Stimulated activated CD4-positive, alpha-beta T cell treated with anti-CD3 and anti-CD28 coated beads, Interleukin-2, amount 100 ng/mL, for 4 hours (primary cell): ENCODE results near the gene ATRN.

Experiments
- DNase-seq: peaks from one replicate; pipeline ENCODE4 v3.0.0-alpha.2; 2020; ENCODE audit warnings: low read depth

ATRN gene

GRCh38 chr20:3628502-3629314 is 157.9 kb downstream of the ATRN start:
- no peak for DNase-seq

DNA sequence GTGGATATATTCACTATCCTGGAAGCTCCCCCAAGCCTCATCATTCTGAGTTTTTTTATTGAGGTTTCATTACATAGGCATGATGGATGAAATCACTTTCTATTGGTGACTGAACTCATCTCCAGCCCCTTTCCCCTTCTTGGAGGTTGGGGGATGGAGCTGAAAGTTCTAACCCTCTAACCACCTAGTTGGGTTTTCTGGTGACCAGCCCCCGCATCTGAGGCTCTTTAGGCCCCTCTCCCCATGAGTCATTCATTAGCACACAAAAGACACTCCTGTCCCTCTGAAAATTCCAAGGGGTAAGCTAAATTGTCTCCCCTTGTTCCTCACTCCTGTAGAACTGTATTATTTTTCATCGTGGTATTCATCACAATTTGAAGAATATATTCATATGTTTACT is 159.1 kb downstream of the ATRN start:
- DNase-seq = no peak

- no peak for DNase-seq
Measured at GRCh38 chr20:3630429-3630828, 159.6 kb downstream of the ATRN start.

DNA sequence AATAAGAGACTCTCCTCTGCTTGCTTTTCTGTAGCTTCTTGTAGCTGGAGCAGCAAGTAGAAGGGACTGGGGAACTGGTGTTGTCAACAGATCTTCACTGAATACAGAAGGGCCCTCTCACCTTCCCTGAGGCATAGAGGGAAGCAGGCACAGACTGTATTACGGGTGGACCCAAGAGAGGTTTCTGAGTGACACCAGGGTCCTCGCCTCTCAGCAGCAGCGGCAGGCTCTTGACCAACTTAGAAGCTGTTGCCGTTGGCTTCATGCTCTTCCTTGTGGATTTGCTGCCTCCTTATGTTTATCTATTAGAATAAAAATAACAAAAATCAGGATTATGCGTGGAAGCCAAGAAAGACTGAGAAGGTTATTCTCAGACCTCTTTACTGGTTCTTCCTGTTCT is 160.7 kb downstream of the ATRN start:
- DNase-seq = no peak

- DNase-seq = no peak
Measured at GRCh38 chr20:3632311-3633004, 161.6 kb downstream of the ATRN start.

- no peak for DNase-seq
Measured at GRCh38 chr20:3633913-3634478, 163.2 kb downstream of the ATRN start.

- DNase-seq = no peak
Measured at GRCh38 chr20:3635346-3635745, 164.5 kb downstream of the ATRN start.

DNA sequence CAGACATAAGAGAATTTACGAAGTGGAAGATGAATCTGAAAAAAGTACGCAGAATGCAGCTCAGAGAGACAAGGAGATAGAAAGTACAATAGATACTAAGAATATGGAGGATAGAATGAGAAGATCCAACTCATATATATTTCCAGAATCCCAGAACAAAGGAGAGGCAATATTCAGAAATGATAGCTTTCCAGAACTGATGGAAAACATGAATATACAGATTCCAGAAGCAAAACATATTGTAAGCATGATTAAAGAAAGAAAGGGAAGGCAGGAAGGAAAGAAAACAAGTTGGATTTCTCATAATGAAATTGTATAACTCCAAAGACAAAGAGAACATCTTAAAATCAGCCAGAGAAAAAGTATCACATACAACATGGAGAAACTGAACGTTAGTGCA is 169.4 kb downstream of the ATRN start:
- DNase-seq = no peak

DNA sequence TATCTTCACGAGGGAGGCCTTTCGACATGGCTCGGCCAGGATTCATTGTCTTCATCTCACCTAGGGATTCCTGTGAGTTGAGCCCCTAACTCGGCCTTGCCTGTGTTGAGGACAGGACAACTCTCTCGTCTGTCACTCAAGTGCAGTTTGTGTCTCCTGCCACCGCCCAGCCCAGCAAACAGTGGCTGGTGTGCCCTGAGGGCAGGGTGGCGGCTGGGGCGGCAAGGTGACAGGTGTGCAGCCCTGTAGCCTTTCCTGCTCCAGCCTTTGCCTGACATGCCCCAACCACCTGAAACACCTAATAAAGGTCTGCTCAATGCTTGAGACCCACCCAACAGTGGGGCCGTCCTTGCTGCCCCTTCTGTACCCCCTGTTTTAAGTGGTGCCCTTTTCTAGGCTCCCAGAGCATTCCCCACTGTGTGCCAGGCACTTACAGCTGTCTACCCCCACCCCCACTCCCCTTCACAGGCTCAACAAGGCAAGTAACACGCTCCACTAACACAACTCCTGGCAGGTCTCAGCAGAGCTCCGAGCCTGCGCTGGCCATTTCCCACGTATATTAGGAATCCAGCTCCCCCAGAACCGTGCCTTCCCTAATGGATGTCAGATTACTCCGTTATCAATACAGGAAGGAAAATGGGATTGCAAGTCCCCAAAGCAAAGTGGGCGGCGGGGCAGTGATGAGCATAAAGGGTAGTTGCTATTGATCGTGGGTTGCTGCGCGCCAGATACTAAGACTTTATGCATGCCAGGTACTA is 174.7 kb downstream of the ATRN start:
- DNase-seq = no peak

DNA sequence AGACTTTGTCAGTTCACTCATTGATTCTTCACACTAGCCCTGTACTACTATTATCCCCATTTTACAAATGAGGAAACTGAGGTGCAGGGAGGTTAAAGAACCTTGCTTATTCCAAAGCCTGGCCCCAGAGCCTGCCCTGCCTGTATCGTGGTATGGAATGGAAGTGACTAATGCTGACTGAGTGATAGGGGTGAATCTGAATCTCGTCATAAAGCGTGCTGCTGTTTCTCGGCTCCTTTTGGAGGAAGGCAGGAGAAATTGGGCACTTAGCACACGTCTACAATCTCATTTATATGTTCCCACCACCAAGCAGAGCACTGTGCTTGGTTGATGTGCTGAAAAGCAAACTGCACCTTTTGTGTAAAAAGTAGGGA is 175.2 kb downstream of the ATRN start:
- DNase-seq = no peak

DNA sequence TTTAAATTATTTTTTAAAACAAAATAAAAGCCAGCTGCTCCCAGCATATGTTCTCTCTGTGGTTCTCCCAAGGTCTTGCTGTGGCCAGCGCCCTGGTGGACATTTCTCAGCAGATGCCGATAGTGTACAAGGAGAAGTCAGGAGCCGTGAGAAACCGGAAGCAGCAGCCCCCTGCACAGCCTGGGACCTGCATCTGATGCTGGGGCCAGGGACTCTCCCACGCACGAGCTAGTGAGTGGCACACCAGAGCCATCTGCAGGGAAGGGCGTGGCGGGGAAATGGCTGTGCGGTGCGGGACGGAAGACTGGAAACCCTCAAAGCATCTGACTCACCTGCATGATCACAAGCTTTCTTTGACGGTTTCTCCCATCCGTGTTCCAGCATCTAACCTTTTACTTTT is 175.8 kb downstream of the ATRN start:
- DNase-seq = no peak

GRCh38 chr20:3647473-3647872 is 176.7 kb downstream of the ATRN start:
- no peak for DNase-seq

GRCh38 chr20:3648951-3649350 is 178.1 kb downstream of the ATRN start:
- DNase-seq = no peak

GRCh38 chr20:3651204-3651962 is 180.6 kb downstream of the ATRN start:
- no peak for DNase-seq

- no peak for DNase-seq
Measured at GRCh38 chr20:3652221-3652620, 181.4 kb downstream of the ATRN start.

DNA sequence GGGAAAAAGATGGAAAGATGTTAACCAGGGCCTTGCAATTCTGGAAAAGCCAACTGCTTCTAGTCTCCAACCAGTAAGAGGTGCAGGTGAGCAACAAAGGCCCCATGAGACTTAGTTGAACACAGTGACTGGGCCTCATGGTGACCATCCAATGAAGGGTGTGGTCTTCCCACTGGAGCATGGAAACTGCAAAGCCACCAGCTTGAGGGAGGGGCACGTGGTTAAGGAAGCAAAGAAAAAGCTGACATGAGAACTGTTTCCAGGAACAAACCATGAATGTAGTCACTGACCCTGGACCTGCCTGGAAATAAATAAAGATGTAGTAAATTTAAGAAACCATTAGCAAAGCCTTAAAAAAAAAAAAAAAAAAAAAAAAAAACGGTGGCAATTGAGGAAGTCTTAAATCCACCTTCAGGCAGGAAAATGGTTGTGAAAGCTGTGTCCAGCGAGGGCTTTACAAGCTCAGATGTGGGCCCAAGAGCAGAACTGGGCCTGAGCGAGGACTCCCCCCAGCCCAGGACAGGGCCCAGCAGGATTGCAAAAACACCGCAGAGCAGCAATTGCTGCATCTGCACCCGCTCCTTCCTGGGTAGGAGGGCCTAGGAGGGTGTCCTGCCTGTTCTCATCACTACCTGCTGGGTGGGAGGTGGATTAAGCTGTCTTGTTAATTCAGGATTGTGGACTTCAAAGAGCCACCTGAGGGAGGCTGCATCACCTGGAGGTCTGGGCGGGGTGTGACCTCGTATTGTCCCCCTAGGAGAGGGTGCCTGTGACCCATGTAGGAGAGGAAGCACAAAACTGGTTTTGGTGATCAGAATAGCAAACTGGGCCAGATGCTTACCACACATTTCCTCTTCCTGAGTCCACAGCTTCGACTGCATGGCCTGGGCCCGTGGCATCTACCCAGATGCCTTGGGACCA is 182.1 kb downstream of the ATRN start:
- no peak for DNase-seq

GRCh38 chr20:3653921-3654320 is 183.1 kb downstream of the ATRN start:
- no peak for DNase-seq

DNA sequence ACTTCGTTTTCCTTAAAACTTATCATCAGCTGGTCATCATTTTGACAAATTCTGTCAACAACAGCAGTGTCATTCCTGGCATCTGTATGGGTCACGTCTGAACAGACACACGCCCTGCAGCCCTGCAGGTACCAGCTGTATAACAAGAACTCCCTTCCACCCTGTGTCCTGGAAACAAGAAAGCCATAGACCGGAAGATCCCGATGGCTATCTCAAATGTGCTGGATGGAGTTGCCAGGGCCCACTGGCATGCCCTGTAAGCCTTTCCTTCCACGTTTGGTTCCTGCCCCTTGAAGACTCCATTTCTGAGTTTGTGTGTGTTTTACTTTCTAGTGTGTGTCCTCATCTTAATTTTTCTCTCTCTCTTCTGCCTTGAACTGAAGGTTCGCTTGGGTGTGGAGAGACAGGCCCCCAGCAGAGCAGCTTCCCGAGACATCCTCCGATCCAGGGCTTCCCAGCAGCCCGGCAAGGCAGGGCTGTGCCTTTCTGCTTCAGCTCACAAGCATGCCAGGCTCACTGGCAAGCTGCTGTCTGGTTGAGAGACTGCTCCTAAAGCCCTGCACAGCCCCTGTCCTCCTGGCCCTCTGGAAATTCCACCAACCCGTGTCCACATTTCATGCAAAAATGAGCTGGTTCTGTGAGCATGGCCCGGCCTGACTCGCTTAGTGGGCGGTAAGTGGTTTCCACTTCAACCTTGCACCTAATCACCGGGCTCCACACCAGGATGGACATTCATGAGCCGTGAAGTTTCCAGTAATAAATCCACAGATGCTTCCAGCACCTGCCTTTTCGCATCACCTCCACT is 183.7 kb downstream of the ATRN start:
- no peak for DNase-seq

- no peak for DNase-seq
Measured at GRCh38 chr20:3655131-3655405, 184.2 kb downstream of the ATRN start.

DNA sequence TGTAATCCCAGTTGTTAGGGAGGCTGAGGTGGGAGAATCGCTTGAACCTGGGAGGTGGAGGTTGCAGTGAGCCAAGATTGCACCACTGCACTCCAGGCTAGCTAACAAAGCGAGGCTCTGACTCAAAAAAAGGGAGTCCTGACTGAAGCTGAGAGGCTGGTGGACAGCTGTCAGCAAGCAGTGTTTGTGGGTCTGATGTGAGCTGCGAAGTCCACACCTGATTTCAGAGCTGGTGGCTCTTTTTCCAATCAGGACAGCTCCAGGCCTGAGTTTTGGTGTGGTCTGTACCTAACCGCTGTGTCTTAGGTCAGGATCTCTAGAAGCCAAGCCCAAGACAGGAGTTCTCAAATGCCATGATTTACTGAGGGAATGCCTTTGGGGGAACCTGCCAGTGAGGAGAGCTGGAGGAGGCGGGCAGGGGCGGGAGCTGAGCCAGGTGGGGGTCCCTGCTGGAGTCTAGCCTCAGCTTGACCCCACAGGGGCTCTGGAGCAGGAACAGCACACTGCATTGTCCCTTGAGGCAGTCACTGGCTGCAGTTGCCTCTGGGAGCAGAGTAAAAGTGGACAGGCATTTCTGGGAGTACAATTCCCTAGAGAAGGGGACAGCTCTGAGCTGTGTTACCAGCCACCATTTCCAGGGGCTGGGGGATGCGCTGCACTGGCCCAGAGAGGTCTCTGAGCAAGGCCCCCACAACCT is 187.3 kb downstream of the ATRN start:
- no peak for DNase-seq
